Measurements from ENCODE around the gene CIRBP. TPM values are rescaled to one million over a fixed set of nuclear protein-coding genes. Genes with fewer than 3 reads are reported as not detected.

The CIRBP gene
- total and polyA plus RNA-seq, 2 of the 13 experiments (the other 11 are each of a cell fraction or from before 2014, with no cell fraction given): 133 to 140 TPM

DNA sequence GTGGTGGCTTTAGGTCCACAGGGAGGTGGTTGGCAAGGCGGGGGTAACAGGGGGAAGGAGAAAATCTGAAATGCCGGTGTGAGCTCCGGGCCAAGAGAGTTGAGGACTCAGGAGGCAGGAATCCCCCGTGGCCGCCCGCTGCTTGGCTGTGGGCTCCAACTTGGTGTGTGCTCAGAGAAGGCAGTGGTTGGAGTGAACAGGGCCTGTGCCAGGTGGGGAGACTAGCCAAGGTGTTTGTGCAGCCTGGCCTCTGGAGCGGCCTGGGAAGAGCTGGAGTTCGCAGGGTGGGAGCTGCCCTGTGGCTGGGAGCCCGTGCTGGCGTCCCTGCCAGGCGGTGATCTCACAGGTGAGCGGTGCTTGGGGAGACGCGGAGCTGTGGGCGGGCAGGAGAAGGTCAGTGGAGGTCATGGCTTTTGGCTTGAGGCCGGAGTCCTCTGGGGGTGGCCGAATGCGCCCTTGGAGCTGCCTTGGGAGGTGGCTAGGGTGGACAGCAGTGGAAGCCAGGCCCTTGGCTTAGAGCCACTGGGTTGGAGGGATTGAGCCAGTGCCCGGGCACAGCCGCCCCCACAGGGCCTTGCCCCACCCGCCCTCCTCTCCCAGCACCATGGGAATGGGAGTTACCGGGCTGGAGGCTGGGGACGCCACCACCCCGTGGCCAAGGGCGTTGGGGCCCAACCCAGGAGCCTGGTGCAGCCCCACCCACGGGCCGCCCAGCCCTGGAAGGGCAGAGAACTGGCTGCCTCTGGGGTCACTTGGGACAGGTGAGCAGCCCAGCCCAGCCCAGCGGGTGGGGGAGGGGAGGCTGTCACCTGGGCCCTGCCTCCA lies 7.1 kb upstream of the CIRBP start (continued):
- TF ChIP-seq, protein P1, sequence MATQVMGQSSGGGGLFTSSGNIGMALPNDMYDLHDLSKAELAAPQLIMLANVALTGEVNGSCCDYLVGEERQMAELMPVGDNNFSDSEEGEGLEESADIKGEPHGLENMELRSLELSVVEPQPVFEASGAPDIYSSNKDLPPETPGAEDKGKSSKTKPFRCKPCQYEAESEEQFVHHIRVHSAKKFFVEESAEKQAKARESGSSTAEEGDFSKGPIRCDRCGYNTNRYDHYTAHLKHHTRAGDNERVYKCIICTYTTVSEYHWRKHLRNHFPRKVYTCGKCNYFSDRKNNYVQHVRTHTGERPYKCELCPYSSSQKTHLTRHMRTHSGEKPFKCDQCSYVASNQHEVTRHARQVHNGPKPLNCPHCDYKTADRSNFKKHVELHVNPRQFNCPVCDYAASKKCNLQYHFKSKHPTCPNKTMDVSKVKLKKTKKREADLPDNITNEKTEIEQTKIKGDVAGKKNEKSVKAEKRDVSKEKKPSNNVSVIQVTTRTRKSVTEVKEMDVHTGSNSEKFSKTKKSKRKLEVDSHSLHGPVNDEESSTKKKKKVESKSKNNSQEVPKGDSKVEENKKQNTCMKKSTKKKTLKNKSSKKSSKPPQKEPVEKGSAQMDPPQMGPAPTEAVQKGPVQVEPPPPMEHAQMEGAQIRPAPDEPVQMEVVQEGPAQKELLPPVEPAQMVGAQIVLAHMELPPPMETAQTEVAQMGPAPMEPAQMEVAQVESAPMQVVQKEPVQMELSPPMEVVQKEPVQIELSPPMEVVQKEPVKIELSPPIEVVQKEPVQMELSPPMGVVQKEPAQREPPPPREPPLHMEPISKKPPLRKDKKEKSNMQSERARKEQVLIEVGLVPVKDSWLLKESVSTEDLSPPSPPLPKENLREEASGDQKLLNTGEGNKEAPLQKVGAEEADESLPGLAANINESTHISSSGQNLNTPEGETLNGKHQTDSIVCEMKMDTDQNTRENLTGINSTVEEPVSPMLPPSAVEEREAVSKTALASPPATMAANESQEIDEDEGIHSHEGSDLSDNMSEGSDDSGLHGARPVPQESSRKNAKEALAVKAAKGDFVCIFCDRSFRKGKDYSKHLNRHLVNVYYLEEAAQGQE (IDR thresholded peaks at IDR 0.05; ENCODE audit: borderline replicate concordance in 1 of 2, low read depth in 1 of 2, low read length in 2 of 2): no peak
- TF ChIP-seq ZSCAN22 (CRISPR knock-in tag; IDR thresholded peaks at IDR 0.05) (no peak), KLF6 (CRISPR knock-in tag; IDR thresholded peaks at IDR 0.05) (0 out of 2 replicates have a peak, but pooled peaks have one; percentile 26), MEIS1 (CRISPR knock-in tag; IDR thresholded peaks at IDR 0.05; ENCODE audit: borderline replicate concordance) (no peak; the same call in 1 of the 2 replicates), DMAP1 (CRISPR knock-in tag; IDR thresholded peaks at IDR 0.05) (no peak; the same call in 1 of the 2 replicates), ZNF451 (CRISPR knock-in tag; IDR thresholded peaks at IDR 0.05) (0 out of 2 replicates have a peak, but pooled peaks have one; percentile 22), RBM22 (optimal IDR thresholded peaks at IDR 0.05; ENCODE audit: low read length) (no peak), HNRNPLL (IDR thresholded peaks at IDR 0.05; ENCODE audit: low read depth, low read length, poor library complexity, severe bottlenecking) (peak; percentile 19), NFE2L2 (IDR thresholded peaks at IDR 0.05; ENCODE audit: low read length) (no peak), ZNF33A (CRISPR knock-in tag; IDR thresholded peaks at IDR 0.05; ENCODE audit: borderline replicate concordance) (no peak), KDM1A (CRISPR knock-in tag; IDR thresholded peaks at IDR 0.05) (no peak), ZIK1 (CRISPR knock-in tag; IDR thresholded peaks at IDR 0.05; ENCODE audit: borderline replicate concordance, low read depth) (no peak), ZFY (CRISPR knock-in tag; IDR thresholded peaks at IDR 0.05) (peak; percentile 14; the same call in 1 of the 2 replicates), GFI1 (CRISPR knock-in tag; IDR thresholded peaks at IDR 0.05; ENCODE audit: borderline replicate concordance) (no peak), ZNF652 (CRISPR knock-in tag; IDR thresholded peaks at IDR 0.05; ENCODE audit: borderline replicate concordance, low read depth) (no peak), AGO1 (IDR thresholded peaks at IDR 0.05; ENCODE audit: low read depth, low read length, poor library complexity, severe bottlenecking) (peak; percentile 12), NBN (conservative IDR thresholded peaks at IDR 0.05) (no peak), ZKSCAN5 (CRISPR knock-in tag; IDR thresholded peaks at IDR 0.05) (no peak)
- TF ChIP-seq, protein P2, sequence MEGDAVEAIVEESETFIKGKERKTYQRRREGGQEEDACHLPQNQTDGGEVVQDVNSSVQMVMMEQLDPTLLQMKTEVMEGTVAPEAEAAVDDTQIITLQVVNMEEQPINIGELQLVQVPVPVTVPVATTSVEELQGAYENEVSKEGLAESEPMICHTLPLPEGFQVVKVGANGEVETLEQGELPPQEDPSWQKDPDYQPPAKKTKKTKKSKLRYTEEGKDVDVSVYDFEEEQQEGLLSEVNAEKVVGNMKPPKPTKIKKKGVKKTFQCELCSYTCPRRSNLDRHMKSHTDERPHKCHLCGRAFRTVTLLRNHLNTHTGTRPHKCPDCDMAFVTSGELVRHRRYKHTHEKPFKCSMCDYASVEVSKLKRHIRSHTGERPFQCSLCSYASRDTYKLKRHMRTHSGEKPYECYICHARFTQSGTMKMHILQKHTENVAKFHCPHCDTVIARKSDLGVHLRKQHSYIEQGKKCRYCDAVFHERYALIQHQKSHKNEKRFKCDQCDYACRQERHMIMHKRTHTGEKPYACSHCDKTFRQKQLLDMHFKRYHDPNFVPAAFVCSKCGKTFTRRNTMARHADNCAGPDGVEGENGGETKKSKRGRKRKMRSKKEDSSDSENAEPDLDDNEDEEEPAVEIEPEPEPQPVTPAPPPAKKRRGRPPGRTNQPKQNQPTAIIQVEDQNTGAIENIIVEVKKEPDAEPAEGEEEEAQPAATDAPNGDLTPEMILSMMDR (CRISPR knock-in tag; IDR thresholded peaks at IDR 0.05): no peak; the same call in 1 of the 2 replicates
- TF ChIP-seq, protein P3, sequence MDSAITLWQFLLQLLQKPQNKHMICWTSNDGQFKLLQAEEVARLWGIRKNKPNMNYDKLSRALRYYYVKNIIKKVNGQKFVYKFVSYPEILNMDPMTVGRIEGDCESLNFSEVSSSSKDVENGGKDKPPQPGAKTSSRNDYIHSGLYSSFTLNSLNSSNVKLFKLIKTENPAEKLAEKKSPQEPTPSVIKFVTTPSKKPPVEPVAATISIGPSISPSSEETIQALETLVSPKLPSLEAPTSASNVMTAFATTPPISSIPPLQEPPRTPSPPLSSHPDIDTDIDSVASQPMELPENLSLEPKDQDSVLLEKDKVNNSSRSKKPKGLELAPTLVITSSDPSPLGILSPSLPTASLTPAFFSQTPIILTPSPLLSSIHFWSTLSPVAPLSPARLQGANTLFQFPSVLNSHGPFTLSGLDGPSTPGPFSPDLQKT (CRISPR knock-in tag; IDR thresholded peaks at IDR 0.05; ENCODE audit: borderline replicate concordance): no peak
- TF ChIP-seq, protein P4, sequence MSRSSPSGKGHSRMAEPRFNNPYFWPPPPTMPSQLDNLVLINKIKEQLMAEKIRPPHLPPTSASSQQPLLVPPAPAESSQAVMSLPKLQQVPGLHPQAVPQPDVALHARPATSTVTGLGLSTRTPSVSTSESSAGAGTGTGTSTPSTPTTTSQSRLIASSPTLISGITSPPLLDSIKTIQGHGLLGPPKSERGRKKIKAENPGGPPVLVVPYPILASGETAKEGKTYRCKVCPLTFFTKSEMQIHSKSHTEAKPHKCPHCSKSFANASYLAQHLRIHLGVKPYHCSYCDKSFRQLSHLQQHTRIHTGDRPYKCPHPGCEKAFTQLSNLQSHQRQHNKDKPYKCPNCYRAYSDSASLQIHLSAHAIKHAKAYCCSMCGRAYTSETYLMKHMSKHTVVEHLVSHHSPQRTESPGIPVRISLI (CRISPR knock-in tag; IDR thresholded peaks at IDR 0.05; ENCODE audit: borderline replicate concordance): no peak

Data from HepG2 (cell line).